H9 (cell line): ENCODE data around the gene HLA-DOB. TPM values are rescaled to one million over a fixed set of nuclear protein-coding genes. Genes with fewer than 3 reads are reported as not detected.

ENCODE experiments used
- DNase-seq: peaks from one replicate; pipeline ENCODE4 v3.0.0-alpha.2; 2017
- H2AFZ ChIP-seq: one replicate; pipeline ENCODE4 v1.6.1; 2013; ENCODE audit warnings: mild to moderate bottlenecking, low read length, control low read depth, moderate library complexity
- H2AK5ac ChIP-seq: 2 replicates; pipeline ENCODE4 v1.6.1; 2013; ENCODE audit warnings: low read length, control low read depth, mixed read lengths; ENCODE audit not compliant: insufficient read length
- H2BK120ac ChIP-seq: one replicate; pipeline ENCODE4 v1.6.1; 2013; ENCODE audit warnings: low read depth, mild to moderate bottlenecking, low read length, control low read depth, inconsistent platforms; ENCODE audit not compliant: poor library complexity, severe bottlenecking
- H2BK12ac ChIP-seq: 2 replicates; pipeline ENCODE4 v1.6.1; 2013; ENCODE audit warnings: low read length, control low read depth, mixed read lengths, low read depth; ENCODE audit not compliant: insufficient read length
- H2BK15ac ChIP-seq: 2 replicates; pipeline ENCODE4 v1.6.1; 2013; ENCODE audit warnings: low read depth, low read length, control low read depth
- H2BK20ac ChIP-seq: one replicate; pipeline ENCODE4 v1.6.1; 2013; ENCODE audit warnings: low read depth, mild to moderate bottlenecking, low read length, control low read depth, inconsistent platforms; ENCODE audit not compliant: poor library complexity, severe bottlenecking
- H2BK5ac ChIP-seq: 2 replicates; pipeline ENCODE4 v1.6.1; 2013; ENCODE audit warnings: low read length, control low read depth, mixed read lengths; ENCODE audit not compliant: insufficient read length
- H3K14ac ChIP-seq: 2 replicates; pipeline ENCODE4 v1.6.1; 2013; ENCODE audit warnings: low read length, control low read depth; ENCODE audit not compliant: insufficient read depth
- H3K18ac ChIP-seq: 2 replicates; pipeline ENCODE4 v1.6.1; 2013; ENCODE audit warnings: low read depth, mild to moderate bottlenecking, mixed read lengths, low read length, control low read depth; ENCODE audit not compliant: insufficient read length
- H3K23ac ChIP-seq: 2 replicates; pipeline ENCODE4 v1.6.1; 2013; ENCODE audit warnings: low read length, control low read depth, mixed read lengths, low read depth; ENCODE audit not compliant: insufficient read length
- H3K23me2 ChIP-seq: 2 replicates; pipeline ENCODE4 v1.6.1; 2013; ENCODE audit warnings: low read depth, mild to moderate bottlenecking, mixed read lengths, low read length, control low read depth; ENCODE audit not compliant: insufficient read length, poor library complexity, severe bottlenecking
- H3K27ac ChIP-seq: 2 replicates; pipeline ENCODE4 v1.5.1; 2013; ENCODE audit warnings: low read length, control low read depth, mixed read lengths, low read depth; ENCODE audit not compliant: insufficient read length
- H3K27me3 ChIP-seq: 2 replicates; pipeline ENCODE4 v1.6.1; 2013; ENCODE audit warnings: low read length, control low read depth, inconsistent platforms; ENCODE audit not compliant: insufficient read depth
- H3K4ac ChIP-seq: 2 replicates; pipeline ENCODE4 v1.6.1; 2013; ENCODE audit warnings: low read depth, mild to moderate bottlenecking, control low read depth, inconsistent platforms, low read length, moderate library complexity
- H3K4me1 ChIP-seq: 2 replicates; pipeline ENCODE4 v1.6.1; 2013; ENCODE audit warnings: low read length, control low read depth, inconsistent platforms; ENCODE audit not compliant: insufficient read depth
- H3K4me2 ChIP-seq: 2 replicates; pipeline ENCODE4 v1.6.1; 2013; ENCODE audit warnings: low read length, control low read depth, mixed read lengths; ENCODE audit not compliant: insufficient read length, insufficient read depth
- H3K56ac ChIP-seq: 2 replicates; pipeline ENCODE4 v1.6.1; 2013; ENCODE audit warnings: low read depth, mild to moderate bottlenecking, mixed read lengths, low read length, control low read depth; ENCODE audit not compliant: insufficient read length
- H3K79me1 ChIP-seq: 2 replicates; pipeline ENCODE4 v1.6.1; 2013; ENCODE audit warnings: low read depth, mild to moderate bottlenecking, moderate library complexity, low read length, control low read depth, inconsistent platforms; ENCODE audit not compliant: insufficient read depth, poor library complexity, severe bottlenecking
- H3K79me2 ChIP-seq: 2 replicates; pipeline ENCODE4 v1.6.1; 2013; ENCODE audit warnings: low read length, control low read depth, inconsistent platforms; ENCODE audit not compliant: insufficient read depth
- H3K9ac ChIP-seq: 2 replicates; pipeline ENCODE4 v1.6.1; 2013; ENCODE audit warnings: low read length, control low read depth, mixed read lengths; ENCODE audit not compliant: insufficient read length; ENCODE audit errors: extremely low read depth
- H3K9me3 ChIP-seq: one replicate; pipeline ENCODE4 v1.6.1; 2013; ENCODE audit warnings: low read depth, low read length, inconsistent platforms; ENCODE audit not compliant: control insufficient read depth
- H3T11ph ChIP-seq: one replicate; pipeline ENCODE4 v1.6.1; 2013; ENCODE audit warnings: mild to moderate bottlenecking, low read length, control low read depth, inconsistent platforms
- H4K20me1 ChIP-seq: one replicate; pipeline ENCODE4 v1.6.1; 2013; ENCODE audit not compliant: control insufficient read depth, insufficient read length, insufficient read depth
- H4K5ac ChIP-seq: 2 replicates; pipeline ENCODE4 v1.6.1; 2013; ENCODE audit warnings: low read depth, mild to moderate bottlenecking, mixed read lengths, low read length, control low read depth; ENCODE audit not compliant: insufficient read length
- H4K8ac ChIP-seq: replicated peaks from 2 replicates; pipeline ENCODE4 v1.6.1; 2013; ENCODE audit warnings: low read length, control low read depth, mixed read lengths, low read depth; ENCODE audit not compliant: insufficient read length
- H4K91ac ChIP-seq: 2 replicates; pipeline ENCODE4 v1.6.1; 2013; ENCODE audit warnings: low read depth, mild to moderate bottlenecking, moderate library complexity, mixed read lengths, low read length, control low read depth; ENCODE audit not compliant: insufficient read length
- H3K27ac Mint-ChIP-seq, 3 experiments: 2 replicates in 2 of 3; 3 replicates in 1 of 3; pipeline ENCODE4 v1.8.0; 2020 to 2021; ENCODE audit warnings: mixed read lengths in 3 of 3, mild to moderate bottlenecking in 1 of 3, moderate library complexity in 1 of 3
- H3K27me3 Mint-ChIP-seq: 2 replicates; pipeline ENCODE4 v1.8.0; 2021; ENCODE audit warnings: low read depth, mild to moderate bottlenecking, moderate library complexity, mixed read lengths
- H3K36me3 Mint-ChIP-seq, 3 experiments: 2 replicates in 2 of 3; 3 replicates in 1 of 3; pipeline ENCODE4 v1.8.0; 2020 to 2021; ENCODE audit warnings: low read depth in 3 of 3, mixed read lengths in 3 of 3; ENCODE audit not compliant: insufficient read depth in 1 of 3
- H3K4me1 Mint-ChIP-seq, 2 experiments: 2 replicates each; pipeline ENCODE4 v1.8.0; 2020; ENCODE audit warnings: mixed read lengths in 2 of 2
- H3K4me3 Mint-ChIP-seq, 2 experiments: 2 replicates in 1 of 2; 3 replicates in 1 of 2; pipeline ENCODE4 v1.8.0; 2020 to 2021; ENCODE audit warnings: mild to moderate bottlenecking in 2 of 2, mixed read lengths in 2 of 2, moderate library complexity in 1 of 2
- H3K9me3 Mint-ChIP-seq, 2 experiments: 2 replicates in 1 of 2; 3 replicates in 1 of 2; pipeline ENCODE4 v1.8.0; 2020; ENCODE audit warnings: mild to moderate bottlenecking in 2 of 2, mixed read lengths in 2 of 2, moderate library complexity in 1 of 2
- CTCF ChIP-seq: fragments of 200-600 bp; sonication (generic); conservative IDR thresholded peaks from 3 replicates; pipeline ENCODE4 v1.8.0; 2021; ENCODE audit warnings: antibody characterized with exemption, mild to moderate bottlenecking
- WGBS: extraction: QIAGEN DNeasy Blood & Tissue Kit; methylation state at CpG from one replicate; pipeline ENCODE4 v1.1.7; 2013; ENCODE audit warnings: missing lambda C conversion rate, low lambda C conversion rate, mixed read lengths; ENCODE audit not compliant: insufficient read length; ENCODE audit errors: extremely low coverage; 5-methylcytosine and 5-hydroxymethylcytosine counted together
- total RNA-seq: library from RNA; stranded (reverse); gene quantifications from 2 replicates; pipeline ENCODE4 v1.2.1, GENCODE V29; 2021

HLA-DOB gene
- total RNA-seq, 1 experiment from 2014 or later: 0.20 TPM

DNA sequence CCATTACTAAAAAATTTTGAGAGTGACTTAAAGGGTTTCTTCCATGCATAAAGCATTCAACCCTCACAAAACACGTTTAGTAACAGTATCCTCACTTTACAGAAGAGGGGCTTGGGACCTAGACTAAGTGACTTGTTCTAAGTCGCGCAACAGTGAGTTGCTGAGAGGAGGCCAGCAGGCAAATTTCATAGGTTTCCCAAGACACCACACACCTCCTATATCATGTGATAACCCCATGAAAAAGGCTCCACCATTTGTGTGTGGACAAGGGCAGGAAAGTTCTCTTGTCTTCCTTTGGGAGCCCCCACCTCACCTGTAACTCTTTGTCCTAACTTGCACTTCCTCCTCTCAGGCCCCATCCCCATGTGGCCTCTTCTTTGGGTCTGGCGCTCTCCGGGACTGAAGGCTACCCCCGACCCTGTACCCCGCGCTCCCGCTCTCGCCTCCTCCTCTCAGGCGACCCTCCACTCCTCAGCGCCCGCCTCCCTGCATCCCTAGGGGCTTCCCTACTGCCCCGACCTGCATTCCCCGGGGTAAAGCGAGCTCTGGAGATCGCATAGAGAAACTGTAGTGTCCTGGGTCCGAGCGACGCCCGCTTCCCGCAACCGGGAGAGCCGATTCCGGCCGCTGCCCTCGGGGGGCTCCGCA is 26.7 kb upstream of the HLA-DOB start:
- no peak for TF ChIP-seq CTCF
- peak overlapping the region; percentile 90; the same call in 1 of the 2 replicates for H3K14ac ChIP-seq
- H3K56ac ChIP-seq: no peak overlapping the region
- peak overlapping the region; percentile 35 for H3K9ac ChIP-seq
- H3K4me1 ChIP-seq: peaks cover 2% of the 10 kb centered on the region; the same call in 1 of the 2 replicates
- no peak overlapping the region for H2BK20ac ChIP-seq
- H2AK5ac ChIP-seq: no peak overlapping the region
- no peak overlapping the region for H3K4ac ChIP-seq
- peak overlapping the region; percentile 87 to 92 for H3K4me3 Mint-ChIP-seq
- peak overlapping the region; percentile 63 for H3K4me2 ChIP-seq
- H2AFZ ChIP-seq: peak overlapping the region; percentile 59
- no peak overlapping the region for H3K23ac ChIP-seq
- no peaks in the 10 kb centered on the region for H4K20me1 ChIP-seq
- peak overlapping the region; percentile 94 for H3K18ac ChIP-seq
- H2BK5ac ChIP-seq: no peak overlapping the region
- no peak overlapping the region for H2BK12ac ChIP-seq
- no peaks in the 10 kb centered on the region for H3K9me3 ChIP-seq
- H3K79me1 ChIP-seq: no peaks in the 10 kb centered on the region
- WGBS: no CpG with 5 or more reads among the region's 28 CpGs
- H3K27me3 ChIP-seq: no peaks in the 10 kb centered on the region
- H3K9me3 Mint-ChIP-seq: no peaks in the 10 kb centered on the region
- H4K91ac ChIP-seq: no peak overlapping the region
- H3K27ac Mint-ChIP-seq: peak overlapping the region in 1 of 3 experiments; percentile 86; a peak in 2 of 7 replicates
- no peak overlapping the region for H3T11ph ChIP-seq
- peaks cover 29% of the 10 kb centered on the region for H3K27me3 Mint-ChIP-seq
- H3K79me2 ChIP-seq: no peaks in the 10 kb centered on the region
- H4K8ac ChIP-seq: no peak overlapping the region
- H4K5ac ChIP-seq: no peak overlapping the region
- no peak overlapping the region for H3K27ac ChIP-seq
- H3K36me3 Mint-ChIP-seq: peaks cover 0 to 39% (median 12%) of the 10 kb centered on the region in 3 experiments; a peak in 5 of 7 replicates
- DNase-seq: peak; percentile 47
- H2BK15ac ChIP-seq: no peak overlapping the region
- peaks cover 3% of the 10 kb centered on the region in 2 experiments for H3K4me1 Mint-ChIP-seq
- H3K23me2 ChIP-seq: peaks cover 11% of the 10 kb centered on the region
- H2BK120ac ChIP-seq: no peak overlapping the region
